Measurements from ENCODE around the gene RPTOR.
A peak's percentile ranks its signal among the peaks of the same experiment; 100 is the strongest.

DNA sequence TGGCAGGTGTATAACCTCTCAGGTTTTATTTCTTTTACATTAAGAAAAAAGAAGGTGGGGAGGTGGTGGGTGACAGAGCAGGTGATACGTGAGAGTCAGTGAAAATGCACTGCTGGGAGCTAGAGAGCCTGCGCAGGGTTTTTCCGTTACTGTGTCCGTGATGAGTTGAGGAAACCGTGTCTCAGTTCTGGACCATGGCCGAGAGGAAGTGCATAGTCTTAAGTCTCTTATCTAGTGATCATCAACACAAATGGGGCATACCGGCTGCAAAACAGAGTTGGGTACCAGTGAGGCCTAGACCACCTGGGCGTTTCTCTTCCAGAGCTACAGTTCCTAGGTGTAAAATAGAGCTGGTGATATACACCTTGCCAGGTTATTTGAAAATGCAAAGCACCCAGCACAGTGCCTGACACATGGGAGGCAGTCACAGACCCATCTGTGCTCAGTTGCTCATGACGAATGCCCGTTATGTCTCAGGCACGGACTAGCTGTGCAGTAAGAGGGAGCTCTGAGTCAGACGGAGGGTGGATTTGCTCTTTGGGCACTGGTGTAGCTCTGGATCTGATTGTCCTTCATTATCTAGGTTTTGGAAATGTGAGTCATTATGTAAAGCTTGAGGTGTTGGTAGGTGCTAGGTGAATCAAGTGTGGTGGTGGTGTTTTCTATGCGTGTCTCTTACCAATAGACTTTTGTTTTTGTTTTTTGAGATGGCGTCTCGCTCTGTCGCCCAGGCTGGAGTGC is 60.9 kb downstream of the RPTOR start:
- TF ChIP-seq LARP7 (IDR thresholded peaks at IDR 0.05) (no peak), NFIC (IDR thresholded peaks at IDR 0.05; ENCODE audit: low read depth, low read length) (peak; percentile 73), BCL11A (IDR thresholded peaks at IDR 0.05; ENCODE audit: low read depth, low read length) (peak; percentile 85), TAF1 (IDR thresholded peaks at IDR 0.05; ENCODE audit: borderline replicate concordance, low read depth, low read length) (no peak)
- TF ChIP-seq, protein P1, sequence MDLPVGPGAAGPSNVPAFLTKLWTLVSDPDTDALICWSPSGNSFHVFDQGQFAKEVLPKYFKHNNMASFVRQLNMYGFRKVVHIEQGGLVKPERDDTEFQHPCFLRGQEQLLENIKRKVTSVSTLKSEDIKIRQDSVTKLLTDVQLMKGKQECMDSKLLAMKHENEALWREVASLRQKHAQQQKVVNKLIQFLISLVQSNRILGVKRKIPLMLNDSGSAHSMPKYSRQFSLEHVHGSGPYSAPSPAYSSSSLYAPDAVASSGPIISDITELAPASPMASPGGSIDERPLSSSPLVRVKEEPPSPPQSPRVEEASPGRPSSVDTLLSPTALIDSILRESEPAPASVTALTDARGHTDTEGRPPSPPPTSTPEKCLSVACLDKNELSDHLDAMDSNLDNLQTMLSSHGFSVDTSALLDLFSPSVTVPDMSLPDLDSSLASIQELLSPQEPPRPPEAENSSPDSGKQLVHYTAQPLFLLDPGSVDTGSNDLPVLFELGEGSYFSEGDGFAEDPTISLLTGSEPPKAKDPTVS (IDR thresholded peaks at IDR 0.05; ENCODE audit: low read depth, low read length): no peak
- TF ChIP-seq, protein P2, sequence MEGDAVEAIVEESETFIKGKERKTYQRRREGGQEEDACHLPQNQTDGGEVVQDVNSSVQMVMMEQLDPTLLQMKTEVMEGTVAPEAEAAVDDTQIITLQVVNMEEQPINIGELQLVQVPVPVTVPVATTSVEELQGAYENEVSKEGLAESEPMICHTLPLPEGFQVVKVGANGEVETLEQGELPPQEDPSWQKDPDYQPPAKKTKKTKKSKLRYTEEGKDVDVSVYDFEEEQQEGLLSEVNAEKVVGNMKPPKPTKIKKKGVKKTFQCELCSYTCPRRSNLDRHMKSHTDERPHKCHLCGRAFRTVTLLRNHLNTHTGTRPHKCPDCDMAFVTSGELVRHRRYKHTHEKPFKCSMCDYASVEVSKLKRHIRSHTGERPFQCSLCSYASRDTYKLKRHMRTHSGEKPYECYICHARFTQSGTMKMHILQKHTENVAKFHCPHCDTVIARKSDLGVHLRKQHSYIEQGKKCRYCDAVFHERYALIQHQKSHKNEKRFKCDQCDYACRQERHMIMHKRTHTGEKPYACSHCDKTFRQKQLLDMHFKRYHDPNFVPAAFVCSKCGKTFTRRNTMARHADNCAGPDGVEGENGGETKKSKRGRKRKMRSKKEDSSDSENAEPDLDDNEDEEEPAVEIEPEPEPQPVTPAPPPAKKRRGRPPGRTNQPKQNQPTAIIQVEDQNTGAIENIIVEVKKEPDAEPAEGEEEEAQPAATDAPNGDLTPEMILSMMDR (IDR thresholded peaks at IDR 0.05 in 2 of 3, conservative IDR thresholded peaks at IDR 0.05 in 1 of 3; ENCODE audit: control insufficient read depth in 2 of 3, extremely low read depth in 1 of 3, insufficient read depth in 1 of 3, low read depth in 3 of 3, low read length in 3 of 3): no peak
